IPS DF 4.7 (cell line): ENCODE measurements around the gene TMEM80.
"Not testable (repeated sequence)": the region's sequence is repeated elsewhere in the genome, so short reads cannot be mapped to it uniquely, and the experiment has no call there.

Experiments used
- DNase-seq: peaks from one replicate; pipeline ENCODE4 v3.0.0-alpha.2; 2013; ENCODE audit warnings: low spot score; ENCODE audit errors: extremely low read depth

TMEM80 gene

GRCh38 chr11:720642-721246, 25.1 kb downstream of the TMEM80 start:
- no peak for DNase-seq

GRCh38 chr11:721247-721740, 25.7 kb downstream of the TMEM80 start:
- DNase-seq, result no peak

- no peak for DNase-seq
These were observed 26.2 kb downstream of the TMEM80 start for GRCh38 chr11:721741-722345.

- DNase-seq, result no peak
These were observed 26.8 kb downstream of the TMEM80 start for GRCh38 chr11:722346-722811.

- no peak for DNase-seq
These were observed 27.7 kb downstream of the TMEM80 start for GRCh38 chr11:723120-723883.

GRCh38 chr11:724049-724777, 28.6 kb downstream of the TMEM80 start:
- DNase-seq, result no peak

GRCh38 chr11:724778-725386, 29.3 kb downstream of the TMEM80 start:
- DNase-seq, result no peak

- DNase-seq, result no peak
These were observed 30.1 kb downstream of the TMEM80 start for GRCh38 chr11:725624-726202.

GRCh38 chr11:726278-727220, 30.9 kb downstream of the TMEM80 start:
- no peak for DNase-seq

- no peak for DNase-seq
These were observed 31.7 kb downstream of the TMEM80 start for GRCh38 chr11:727281-727701.

- no peak for DNase-seq
These were observed 32.5 kb downstream of the TMEM80 start for GRCh38 chr11:727859-728748.

- DNase-seq, result no peak
These were observed 33.4 kb downstream of the TMEM80 start for GRCh38 chr11:728901-729491.

GRCh38 chr11:729492-730074, 34.0 kb downstream of the TMEM80 start:
- DNase-seq, result no peak

- no peak for DNase-seq
These were observed 37.5 kb downstream of the TMEM80 start for GRCh38 chr11:733072-733471.

GRCh38 chr11:734541-734940, 38.9 kb downstream of the TMEM80 start:
- not testable (repeated sequence) for DNase-seq

- no peak for DNase-seq
These were observed 41.8 kb downstream of the TMEM80 start for GRCh38 chr11:737366-737765.

GRCh38 chr11:737899-738298, 42.3 kb downstream of the TMEM80 start:
- DNase-seq, result not testable (repeated sequence)

GRCh38 chr11:742156-742546, 46.5 kb downstream of the TMEM80 start:
- DNase-seq, result no peak
